DMS114 treated with DMSO at 0.1 percent for 48 hours (cell line): ENCODE results near the gene HLA-DOB.
A peak's percentile ranks its signal among the peaks of the same experiment; 100 is the strongest.

Source experiments
- DNase-seq: peaks from one replicate; lab custom pipeline; 2025; ENCODE audit not compliant: unreplicated experiment; lab: John Stamatoyannopoulos, UW

HLA-DOB gene

DNA sequence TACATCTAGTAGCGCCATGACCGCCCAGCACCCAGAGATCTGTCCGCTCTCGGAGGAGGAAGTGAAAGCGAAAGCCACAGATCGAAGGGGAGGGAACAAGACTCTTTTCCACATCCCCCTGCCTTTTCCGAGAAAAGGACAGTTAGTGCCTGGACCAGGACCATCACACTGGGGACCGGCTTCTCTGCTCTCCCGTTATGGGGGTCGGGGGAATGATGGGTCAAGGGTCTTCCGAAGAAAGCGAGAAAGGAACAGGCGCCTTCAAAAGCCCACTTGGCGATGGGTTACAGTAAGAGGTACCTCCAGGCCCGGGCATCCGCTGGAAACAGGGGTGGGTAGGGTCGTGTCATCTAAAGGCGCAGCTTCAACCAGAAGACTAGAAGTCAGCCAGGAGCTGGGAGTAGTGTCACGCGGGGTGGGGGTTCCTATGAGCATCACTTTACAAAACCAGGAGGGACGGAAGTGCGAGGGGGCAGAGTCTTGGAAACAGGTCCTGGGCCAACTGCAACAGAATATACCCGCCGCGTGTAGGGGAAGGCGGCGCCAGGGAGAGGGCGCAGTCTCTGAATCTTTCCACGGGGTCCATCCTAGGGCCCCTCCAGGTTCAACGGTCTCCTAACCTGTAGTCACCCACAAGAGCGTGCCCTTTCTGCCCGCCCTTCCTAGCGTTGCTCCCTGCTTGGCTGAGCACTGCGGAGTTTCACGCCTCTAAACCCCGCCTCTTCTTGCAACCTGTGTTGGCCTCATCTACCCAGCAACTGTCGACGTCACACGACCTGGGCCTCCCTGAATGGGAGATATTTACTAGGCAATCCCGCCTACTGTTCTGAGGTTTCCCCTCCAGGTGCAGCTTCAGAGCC lies 27.4 kb upstream of the HLA-DOB start, which contains the start of gene PSMB8:
Gene PSMB8, minus strand, starts transcription at position 69 of the 860 bp plus-strand sequence. Its CDS starts 51 bp downstream, at position 18.
- peak; percentile 93 for DNase-seq

DNA sequence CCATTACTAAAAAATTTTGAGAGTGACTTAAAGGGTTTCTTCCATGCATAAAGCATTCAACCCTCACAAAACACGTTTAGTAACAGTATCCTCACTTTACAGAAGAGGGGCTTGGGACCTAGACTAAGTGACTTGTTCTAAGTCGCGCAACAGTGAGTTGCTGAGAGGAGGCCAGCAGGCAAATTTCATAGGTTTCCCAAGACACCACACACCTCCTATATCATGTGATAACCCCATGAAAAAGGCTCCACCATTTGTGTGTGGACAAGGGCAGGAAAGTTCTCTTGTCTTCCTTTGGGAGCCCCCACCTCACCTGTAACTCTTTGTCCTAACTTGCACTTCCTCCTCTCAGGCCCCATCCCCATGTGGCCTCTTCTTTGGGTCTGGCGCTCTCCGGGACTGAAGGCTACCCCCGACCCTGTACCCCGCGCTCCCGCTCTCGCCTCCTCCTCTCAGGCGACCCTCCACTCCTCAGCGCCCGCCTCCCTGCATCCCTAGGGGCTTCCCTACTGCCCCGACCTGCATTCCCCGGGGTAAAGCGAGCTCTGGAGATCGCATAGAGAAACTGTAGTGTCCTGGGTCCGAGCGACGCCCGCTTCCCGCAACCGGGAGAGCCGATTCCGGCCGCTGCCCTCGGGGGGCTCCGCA lies 26.7 kb upstream of the HLA-DOB start:
- no peak for DNase-seq

DNA sequence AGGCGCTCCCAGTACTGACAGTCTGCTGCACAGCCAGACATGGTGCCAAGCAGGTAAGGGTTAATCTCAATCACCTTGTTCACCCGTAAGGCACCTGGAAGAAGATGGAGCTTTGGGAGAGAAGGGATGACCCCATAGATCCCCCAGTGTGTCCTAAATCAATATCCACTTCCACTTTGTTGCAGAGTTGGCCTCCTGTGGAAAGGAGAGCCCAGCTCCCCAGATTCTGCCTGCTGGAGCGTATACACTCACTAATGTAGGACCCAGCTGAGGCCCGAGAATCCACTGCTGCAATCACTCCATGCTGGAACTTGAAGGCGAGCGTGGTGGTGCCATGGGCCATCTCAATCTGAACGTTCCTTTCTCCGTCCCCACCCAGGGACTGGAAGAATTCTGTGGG lies 25.9 kb upstream of the HLA-DOB start:
- DNase-seq, result no peak

DNA sequence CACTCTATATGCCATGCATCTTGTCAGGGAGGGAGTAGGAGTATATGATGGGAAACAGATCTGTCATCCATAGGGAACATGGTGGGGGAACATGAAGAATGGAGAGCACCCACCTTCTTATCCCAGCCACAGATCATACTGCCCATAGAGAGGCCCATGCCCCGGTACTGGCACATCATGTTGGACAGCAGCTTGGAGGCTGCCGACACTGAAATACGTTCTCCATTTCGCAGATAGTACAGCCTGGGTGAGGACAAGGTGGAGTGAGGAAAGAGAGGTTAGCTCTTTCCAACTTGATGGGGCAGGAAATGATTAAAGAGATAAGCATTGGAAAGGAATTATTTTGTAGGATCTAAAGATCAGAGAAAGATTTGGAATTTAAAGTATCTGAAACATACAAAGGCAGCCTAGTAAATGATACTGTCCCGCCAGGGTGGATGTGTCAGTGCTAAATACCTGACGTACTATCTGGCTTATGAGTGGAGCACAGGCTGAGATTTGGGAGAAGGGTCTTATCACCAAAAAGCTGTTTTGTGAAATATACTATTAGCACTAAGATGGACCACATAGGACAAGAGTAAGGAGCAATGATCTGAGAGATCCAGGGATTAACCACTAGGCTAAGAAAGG lies 25.3 kb upstream of the HLA-DOB start:
- DNase-seq, result no peak

DNA sequence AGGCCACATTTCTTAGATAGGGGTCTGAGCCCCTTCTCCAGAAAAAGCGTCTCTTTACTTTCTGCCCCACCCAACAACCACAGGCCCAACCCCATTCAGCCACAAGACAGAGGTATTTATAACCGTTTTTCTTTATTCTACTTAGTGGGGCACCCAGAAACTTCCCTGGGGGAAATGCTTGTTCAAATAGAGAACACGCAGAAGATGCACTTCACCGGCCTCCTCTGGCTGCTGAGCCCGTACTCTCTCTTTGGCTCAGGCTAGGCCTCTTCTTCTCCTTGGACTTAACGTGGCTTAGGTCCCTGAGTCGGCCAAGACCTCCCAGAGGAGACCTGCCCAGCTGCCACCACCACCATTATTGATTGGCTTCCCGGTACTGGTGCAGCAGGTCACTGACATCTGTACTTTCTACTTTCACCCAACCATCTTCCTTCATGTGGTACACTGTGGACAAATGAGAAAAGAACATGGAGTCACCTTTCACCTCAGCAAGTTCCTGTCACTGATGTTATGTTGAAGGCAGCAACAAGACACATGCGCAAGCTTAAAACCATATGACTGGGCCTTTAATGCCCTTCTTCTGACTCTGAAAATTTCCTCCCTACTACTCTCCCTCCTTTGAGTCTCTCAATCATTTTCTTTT lies 23.9 kb upstream of the HLA-DOB start:
- DNase-seq, result no peak

DNA sequence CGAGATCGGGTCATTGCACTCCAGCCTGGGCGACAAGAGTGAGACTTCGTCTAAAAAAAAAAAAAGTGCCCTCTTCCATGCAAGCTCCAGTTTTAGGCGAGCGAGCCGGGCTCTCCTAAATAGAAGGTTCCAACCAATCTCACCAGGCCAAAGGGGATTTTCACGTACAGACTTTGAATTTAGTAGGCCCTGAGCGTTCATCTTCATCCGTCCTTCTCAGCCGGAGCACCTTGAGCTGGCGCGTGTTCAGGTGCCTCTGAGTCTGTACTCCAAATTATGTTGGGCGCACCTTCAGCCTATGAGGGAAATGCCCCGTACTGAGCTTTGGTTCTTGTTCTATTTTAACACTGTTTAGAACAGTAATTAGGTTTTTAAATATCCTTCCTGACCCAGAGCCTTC lies 22.6 kb upstream of the HLA-DOB start:
- DNase-seq, result no peak

DNA sequence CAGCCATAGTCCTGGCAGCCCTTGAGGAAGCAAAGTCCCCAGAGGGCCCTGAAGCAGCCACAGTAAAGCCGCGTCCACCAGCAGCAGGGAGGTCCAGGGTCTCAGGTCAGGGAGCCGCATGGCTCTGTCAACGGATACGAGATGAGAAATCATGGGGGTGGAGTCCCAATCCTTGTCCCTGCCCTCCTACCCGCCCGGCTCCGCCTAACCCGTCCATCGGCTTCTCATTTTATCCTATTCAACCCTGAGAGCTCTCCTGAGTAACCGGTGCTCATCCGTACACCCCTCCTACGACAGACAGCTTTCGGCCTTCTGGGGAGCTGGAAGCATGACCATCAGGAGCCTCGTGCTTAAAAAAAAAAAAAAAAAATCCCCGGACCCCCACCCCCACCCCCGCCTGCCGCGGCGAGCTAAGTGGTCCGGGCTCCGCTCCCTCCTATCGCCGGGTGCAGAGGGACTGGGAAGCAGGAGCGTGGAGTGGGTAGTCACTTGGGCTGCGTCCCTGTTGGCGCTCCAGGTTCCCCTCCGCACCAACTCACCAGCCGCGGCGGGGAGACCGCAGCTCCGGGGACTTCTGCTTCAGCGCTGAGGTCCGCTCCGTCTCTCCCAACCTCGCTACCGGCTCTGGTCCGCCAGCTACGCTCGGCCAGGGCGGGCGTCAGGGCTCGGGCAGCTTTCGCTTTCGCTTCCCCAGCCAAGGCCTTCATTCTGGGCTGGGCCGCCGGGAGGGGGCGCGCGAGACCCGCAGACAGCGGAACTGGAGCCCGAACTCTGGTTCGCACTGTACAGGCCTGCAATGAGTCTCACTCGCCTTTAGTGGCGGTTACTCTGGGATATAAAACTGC lies 21.5 kb upstream of the HLA-DOB start, which contains the start of gene TAP2:
Gene TAP2, minus strand, starts transcription at position 626 of the 845 bp plus-strand sequence. Its CDS starts 506 bp downstream, at position 120.
- DNase-seq, result peak; percentile 90

DNA sequence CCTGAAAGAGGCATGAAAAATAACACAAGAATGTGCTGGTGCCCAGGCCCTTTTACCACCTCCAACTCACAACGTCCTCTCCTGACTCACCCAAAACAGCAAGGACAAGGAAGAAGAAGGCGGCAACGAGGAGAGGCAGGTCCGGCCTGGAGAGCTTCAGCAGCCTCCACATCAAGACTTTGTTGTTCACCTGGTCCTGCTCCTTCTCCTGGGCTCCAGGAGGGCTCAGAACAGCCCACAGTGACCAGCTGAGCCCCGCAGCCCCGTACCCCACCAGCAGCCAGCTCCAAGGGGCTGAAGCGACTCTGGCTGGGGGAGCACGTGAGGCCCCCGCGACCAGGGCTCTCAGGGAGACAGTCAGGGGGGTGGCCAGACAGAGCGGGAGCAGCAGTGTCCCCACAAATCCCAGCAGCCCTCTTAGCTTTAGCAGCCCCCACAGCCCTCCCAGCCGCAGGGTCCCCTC lies 20.9 kb upstream of the HLA-DOB start:
- no peak for DNase-seq

DNA sequence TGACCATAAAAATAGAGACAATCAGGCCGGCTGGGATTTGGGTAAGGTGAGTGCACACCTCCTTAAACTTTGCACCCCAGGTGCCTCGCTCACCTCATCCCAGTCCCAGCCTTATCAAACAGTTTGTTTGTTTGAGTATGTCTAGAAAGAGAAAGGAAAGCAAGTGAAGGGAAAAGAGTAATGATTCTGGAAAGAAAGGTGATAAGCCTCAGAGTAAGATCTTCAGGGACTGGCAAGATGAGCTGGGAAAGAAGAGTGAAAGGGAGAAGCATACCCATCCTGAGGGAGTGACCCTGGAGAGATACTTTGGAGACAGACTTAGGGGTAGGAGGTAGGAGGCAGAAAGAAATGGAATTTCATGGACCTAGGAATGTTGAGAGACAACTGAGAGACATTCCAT lies 20.1 kb upstream of the HLA-DOB start:
- no peak for DNase-seq

DNA sequence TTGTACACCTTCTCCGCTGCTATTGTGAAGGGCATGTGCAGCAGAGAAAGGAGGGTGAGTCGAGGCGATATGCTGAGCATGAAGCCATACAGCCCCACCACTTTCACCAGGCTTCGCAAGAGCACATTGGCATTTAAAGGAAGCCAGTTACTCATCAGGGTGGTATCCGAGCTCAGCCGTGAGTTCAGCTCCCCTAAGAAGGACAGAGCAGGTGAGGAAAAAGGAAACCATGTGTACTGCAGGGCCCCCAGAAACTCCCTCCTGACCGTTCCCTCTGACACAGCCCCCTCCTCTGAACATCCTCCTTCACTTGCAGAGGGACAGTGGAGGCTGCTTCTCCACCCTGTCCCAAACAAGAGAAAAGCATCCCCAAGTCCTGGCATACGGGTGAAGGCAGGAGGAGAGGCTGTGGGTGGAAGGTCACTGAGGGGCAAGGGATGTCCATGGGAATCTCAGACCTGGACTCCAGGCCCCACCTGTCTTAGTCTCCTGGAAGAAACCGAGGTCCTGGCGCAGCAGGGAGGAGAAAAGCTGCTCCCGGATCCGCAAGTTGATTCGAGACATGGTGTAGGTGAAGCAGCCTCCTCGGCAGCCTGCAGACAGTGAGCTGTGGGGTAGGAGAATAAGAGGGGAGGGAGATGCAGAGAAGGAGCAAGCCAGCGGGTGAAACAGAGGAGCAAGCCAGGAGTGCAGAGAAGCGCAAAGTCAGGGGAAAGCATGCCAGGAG lies 18.5 kb upstream of the HLA-DOB start:
- no peak for DNase-seq

DNA sequence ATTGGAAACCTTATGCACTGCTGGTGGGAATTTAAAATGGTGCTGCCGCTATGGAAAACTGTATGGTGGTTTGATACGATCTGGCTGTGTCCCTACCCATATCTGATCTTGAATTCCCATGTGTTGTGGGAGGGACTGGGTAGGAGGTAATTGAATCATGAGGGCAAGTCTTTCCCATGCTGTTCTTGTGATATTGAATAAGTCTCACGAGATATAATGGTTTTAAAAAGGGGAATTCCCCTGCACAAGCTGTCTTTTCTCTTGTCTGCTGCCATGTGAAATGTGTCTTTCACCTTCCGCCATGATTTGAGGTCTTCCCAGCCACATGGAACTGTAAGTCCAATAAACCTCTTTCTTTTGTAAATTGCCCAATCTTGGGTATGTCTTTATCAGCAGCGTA lies 16.9 kb upstream of the HLA-DOB start:
- DNase-seq, result no peak

DNA sequence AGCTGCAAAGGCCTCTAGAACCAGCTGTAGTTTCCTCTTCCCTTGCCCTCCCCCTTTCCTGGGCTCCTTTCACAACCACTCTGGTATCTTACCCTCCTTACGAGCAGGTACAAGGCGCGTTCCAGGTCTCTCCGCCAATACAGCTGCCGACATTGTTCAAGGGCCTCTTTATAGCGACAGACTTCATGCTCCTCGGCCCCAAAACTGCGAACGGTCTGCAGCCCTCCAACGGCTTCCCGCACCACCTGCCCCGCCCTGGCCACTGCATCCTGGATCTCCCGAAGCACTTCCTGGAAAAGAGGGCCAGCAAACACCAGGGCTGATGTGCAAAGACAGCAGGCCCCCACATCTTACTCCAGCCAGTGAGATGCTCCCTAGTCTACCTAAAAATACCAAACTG lies 15.7 kb upstream of the HLA-DOB start:
- no peak for DNase-seq

DNA sequence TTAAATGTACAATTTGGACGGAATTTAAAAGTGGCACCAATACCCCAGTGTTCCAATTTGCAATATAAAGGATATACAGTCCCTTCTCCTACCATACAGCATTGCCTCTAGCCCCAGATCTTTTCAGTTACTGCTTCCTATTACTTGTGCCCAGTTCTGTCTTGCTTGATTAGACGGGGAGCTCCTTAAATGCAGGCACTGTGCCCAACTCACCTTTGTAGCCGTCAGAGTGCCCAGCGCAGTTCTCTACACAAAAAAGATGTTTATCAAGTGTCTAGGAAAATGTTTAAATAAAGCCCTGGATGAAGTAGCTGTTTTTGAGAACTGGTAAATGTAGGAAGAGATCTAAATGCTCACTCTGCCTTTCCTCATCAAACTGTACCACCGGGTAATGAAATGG lies 14.1 kb upstream of the HLA-DOB start:
- DNase-seq, result no peak

DNA sequence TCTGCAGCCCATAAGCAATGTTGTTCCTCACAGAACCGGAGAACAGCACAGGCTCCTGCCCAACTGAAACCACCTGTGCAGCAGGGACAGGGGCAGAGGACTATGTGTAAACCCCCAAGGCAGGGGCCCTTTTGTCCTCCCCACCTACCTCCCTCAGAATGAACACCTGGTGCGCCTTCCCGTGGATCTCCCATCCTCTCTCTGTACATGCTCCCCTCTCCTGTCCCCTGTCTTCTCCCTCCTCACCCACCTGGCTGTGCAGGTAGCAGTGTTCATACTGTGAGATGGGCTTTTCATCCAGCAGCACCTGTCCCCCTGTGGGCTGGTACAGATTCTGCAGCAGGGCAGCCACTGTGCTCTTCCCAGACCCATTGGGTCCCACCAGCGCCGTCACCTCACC lies 13.2 kb upstream of the HLA-DOB start:
- DNase-seq, result no peak

DNA sequence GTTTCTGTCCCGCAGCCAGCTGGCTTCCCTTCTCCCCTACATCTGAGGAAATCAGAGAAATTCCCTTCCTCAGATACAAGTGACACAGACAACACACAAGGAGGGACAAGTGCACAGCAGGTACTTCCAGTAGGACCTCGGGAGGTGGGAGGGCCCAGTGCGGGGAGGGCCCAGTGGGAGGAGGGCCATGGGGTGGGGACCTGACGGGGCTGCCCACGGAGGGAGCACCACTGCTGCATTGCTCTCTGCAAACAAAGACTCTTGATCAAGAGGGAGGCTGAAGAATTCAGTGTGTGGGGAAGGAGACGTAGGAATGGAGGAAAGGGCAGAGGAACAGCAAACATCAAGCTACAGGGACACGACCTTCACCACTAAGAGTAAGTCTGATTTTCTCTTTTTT lies 12.7 kb upstream of the HLA-DOB start:
- no peak for DNase-seq

DNA sequence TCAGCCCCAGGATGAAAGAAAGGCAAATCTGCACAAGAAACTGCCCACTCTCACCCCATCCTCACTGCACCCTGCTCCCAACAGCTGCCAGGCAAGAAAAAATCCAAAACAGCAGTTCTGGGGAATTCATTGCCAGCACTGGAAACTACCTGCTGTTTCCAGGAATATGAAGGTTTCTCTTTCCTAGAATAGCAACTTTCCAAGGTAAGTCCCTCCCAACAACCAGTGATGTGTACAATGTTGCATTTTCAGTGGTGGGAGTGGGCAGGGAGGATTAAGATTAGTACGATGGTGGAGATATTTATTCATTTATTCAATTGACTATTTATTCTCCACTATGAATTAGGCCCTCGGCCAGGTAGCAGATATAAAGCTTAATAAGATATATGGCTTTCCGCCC lies 10.2 kb upstream of the HLA-DOB start:
- no peak for DNase-seq

DNA sequence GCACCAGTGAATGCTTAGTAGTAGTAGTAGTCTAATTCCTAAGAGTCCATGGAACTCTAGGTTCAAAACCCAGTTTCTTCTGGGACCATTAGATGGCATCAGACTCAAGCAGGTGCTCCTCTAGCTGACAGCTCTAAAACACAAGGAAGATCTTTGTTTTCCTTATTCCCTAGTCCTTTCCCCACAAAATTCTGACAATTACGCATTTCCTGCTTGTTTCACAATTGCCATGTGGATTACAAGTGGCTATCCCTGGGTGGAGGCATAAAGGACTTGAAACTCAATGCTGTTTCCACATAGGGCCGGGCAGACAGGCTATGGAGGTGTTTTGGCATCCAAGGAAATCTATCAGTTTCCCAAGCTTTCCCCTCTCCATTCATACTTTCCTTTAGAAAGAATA lies 9.2 kb upstream of the HLA-DOB start:
- DNase-seq, result no peak

DNA sequence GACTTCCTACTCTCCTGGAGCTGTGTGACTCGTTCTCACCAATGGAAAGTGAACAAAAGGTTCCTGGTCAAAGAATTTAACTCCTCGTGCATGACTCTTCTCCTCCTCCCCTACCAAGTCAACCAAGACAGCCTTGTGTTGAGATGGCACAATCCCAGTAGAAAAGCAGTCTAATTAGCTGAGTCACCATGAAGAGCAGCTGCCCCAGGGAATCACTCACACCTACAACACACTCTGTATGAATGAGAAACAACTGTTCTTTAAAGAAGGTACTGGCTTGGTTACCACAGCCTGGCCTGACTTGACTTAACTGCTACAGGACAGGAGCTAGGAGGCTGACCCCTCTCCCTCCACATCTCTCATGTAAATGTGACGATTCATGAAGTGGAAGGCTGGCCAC lies 2.9 kb upstream of the HLA-DOB start:
- no peak for DNase-seq

DNA sequence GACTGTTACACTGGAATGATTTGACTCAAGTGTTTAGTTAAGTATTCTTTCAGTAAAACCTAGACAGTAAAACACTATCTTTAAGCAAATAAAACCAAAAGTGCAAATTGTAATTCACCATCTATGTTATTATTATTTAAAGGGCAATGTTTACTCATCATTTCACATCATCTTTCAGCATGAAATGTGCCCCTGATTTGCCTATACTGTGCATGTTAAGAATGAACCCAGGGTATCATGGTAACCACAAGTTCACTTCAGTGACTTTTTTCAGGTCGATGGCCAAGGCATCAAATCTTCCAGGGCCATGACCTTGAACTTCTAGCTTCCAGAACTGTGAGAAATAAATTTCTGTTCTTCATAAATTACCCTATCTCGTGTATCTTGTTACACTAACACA lies 2.1 kb upstream of the HLA-DOB start:
- no peak for DNase-seq

DNA sequence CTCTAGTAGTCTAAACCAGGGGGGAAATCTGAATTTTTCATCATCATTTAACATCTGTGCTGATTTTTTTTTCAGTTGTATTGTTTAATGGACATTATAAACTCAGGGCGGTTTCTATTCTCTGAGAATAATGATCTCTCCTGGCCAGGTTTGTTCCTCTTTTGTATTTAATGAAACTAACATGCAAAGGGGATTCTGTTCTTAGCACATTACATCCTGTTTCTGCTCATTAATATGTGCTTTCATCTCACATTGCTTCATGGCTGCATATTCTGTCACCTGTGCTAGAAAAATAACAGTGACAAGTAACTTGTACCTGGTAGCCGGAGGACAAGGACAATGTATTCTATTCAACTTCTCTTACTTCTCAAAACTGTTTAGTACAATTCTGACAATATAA lies 806 bp downstream of the HLA-DOB start:
- no peak for DNase-seq
